ENCODE results near the gene FAM98A. TPM values are rescaled to one million over a fixed set of nuclear protein-coding genes. Genes with fewer than 3 reads are reported as not detected.

The FAM98A gene
- 32.2 and 45.9 TPM in 2 replicates for total RNA-seq (ENCODE audit: low replicate concordance)

GRCh38 chr2:33599175-33599942 lies at the start of gene FAM98A:
Gene FAM98A, minus strand, starts transcription at chr2:33599299. Its CDS starts 78 bp downstream, at chr2:33599221.

Other genes starting within 250 kb of the FAM98A start
- gene RASGRP3, start 122.7 kb downstream of the FAM98A start, total RNA-seq (ENCODE audit: low replicate concordance), result 2.9 and 4.1 TPM in 2 replicates